RWPE1 (cell line): ENCODE results near the gene BMF.
A peak's percentile ranks its signal among the peaks of the same experiment; 100 is the strongest.

Source experiments
- CTCF ChIA-PET: fragments of 350-600 bp; sonication (Branson Sonifier 250); formaldehyde crosslinking; extraction: SDS; loops from one replicate; lab custom pipeline; 2021; lab: Yijun Ruan, JAX
- POLR2A ChIA-PET: fragments of 400-600 bp; formaldehyde crosslinking; extraction: SDS; loops from one replicate; lab custom pipeline; 2020; ENCODE audit warnings: antibody characterized with exemption; ENCODE audit not compliant: low non-redundant PET; lab: Yijun Ruan, JAX
- DNase-seq: peaks from one replicate; pipeline ENCODE4 v3.0.0; 2012; ENCODE audit warnings: low spot score
- H3K27ac ChIP-seq: fragments of 450-650 bp; 2 replicates; pipeline ENCODE4 v1.5.1; 2017
- CTCF ChIP-seq: fragments of 450-650 bp; conservative IDR thresholded peaks from 2 replicates; pipeline ENCODE4 v1.5.1; 2017; ENCODE audit warnings: low read depth, mild to moderate bottlenecking

The BMF gene

GRCh38 chr15:40072216-40072990 is 36.3 kb downstream of the BMF start:
- TF ChIP-seq CTCF, result no peak

GRCh38 chr15:40070608-40071218 is 38.0 kb downstream of the BMF start:
- no peak for DNase-seq
- ChIA-PET CTCF (interaction anchor here (1.1 kb wide), 1 partner anchor 34 kb away, joined by 3 read pairs; no protein-coding TSS in a partner anchor), POLR2A (no interaction called here)
- TF ChIP-seq CTCF, result no peak
- H3K27ac ChIP-seq, result peak overlapping the region; percentile 81

More at GRCh38 chr15:40072216-40072990, 36.3 kb downstream of the BMF start:
- H3K27ac ChIP-seq, result peak overlapping the region; percentile 16; the same call in 1 of the 2 replicates
- POLR2A ChIA-PET, result no interaction called here
- CTCF ChIA-PET, result interaction anchor here (0.7 to 0.9 kb wide), 2 partner anchors 10 to 1429 kb away, joined by 3 to 7 read pairs; no protein-coding TSS in a partner anchor
- DNase-seq, result no peak

GRCh38 chr15:40070166-40070557 is 38.5 kb downstream of the BMF start:
- peak overlapping the region; percentile 81 for H3K27ac ChIP-seq
- no peak for TF ChIP-seq CTCF
- ChIA-PET POLR2A (no interaction called here), CTCF (interaction anchor here (1.1 kb wide), 1 partner anchor 34 kb away, joined by 3 read pairs; no protein-coding TSS in a partner anchor)
- DNase-seq, result no peak

- H3K27ac ChIP-seq, result peak overlapping the region; percentile 81
- CTCF ChIA-PET, result interaction anchor here (1.0 kb wide), 1 partner anchor 35 kb away, joined by 5 read pairs; no protein-coding TSS in a partner anchor
- POLR2A ChIA-PET, result no interaction called here
- TF ChIP-seq CTCF, result no peak
- DNase-seq, result peak; percentile 69
Observed at GRCh38 chr15:40069178-40070165, 39.2 kb downstream of the BMF start.

GRCh38 chr15:40067921-40068624 is 40.6 kb downstream of the BMF start:
- CTCF ChIA-PET, result interaction anchor here (0.7 kb wide), 1 partner anchor 19 kb away, joined by 3 read pairs; no protein-coding TSS in a partner anchor
- TF ChIP-seq CTCF, result no peak
- H3K27ac ChIP-seq, result peak overlapping the region; percentile 32; the same call in 1 of the 2 replicates

More at GRCh38 chr15:40067921-40068624, 40.6 kb downstream of the BMF start:
- POLR2A ChIA-PET, result no interaction called here
- no peak for DNase-seq
